ENCODE data around the gene PARP4.
"Not testable (repeated sequence)": the region's sequence is repeated elsewhere in the genome, so short reads cannot be mapped to it uniquely, and the experiment has no call there.

Gene PARP4

DNA sequence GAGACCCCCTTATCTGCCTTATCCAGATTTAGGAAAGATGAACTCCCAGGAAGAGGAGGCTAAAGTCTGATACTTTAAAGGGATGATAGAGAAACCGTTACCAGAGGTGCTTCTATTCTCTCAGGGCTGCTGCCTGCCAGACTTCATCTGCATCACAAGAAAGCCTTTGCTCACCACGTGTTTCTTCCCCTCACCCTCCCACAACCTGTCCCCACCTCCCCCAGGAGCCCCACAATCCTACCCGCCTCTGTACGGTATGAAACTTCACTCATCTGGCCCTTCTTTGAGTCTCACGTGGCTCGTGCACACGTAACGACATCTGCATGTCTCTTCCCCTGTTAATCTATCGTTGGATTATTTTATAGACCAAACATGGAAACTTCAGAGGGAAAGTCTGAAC is 67.7 kb downstream of the PARP4 start:
- not testable (repeated sequence) for DNase-seq

DNA sequence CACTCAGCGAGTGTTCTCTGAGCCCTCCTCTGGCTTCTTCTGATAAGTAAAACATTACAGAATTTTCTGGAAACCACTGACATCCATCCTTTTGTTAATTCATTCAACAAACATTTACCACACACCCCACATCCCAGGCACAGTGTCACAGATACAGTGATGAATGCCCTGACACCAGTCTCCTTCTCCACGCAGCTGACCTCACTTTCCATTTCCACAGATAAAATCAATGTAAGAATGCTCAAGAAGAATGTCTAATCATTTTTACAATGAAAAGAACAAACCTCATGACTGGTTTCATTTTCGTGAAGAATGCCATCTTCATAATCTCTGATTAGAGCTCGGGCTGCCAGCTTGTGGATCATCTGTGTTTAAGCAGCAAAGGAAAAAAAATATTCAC is 69.2 kb downstream of the PARP4 start:
- DNase-seq = no peak

DNA sequence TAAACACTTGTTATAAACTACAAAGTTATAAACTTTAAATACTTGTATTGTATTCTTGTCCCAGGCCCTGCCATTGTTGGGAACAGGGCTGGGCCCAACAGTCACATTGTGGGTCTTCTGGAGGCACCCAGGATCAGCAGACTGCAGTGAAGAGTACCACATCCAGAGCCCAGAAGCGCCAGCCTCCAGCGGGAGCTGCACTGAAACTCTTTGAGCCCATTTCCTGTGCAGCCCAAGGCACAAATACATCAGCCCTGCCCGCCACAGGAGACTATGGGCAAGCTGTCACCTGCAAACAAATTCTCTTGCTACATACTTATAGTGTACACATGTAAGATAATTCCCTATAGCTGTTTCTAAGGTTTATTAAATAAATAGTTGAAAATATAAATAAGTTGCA is 86.5 kb downstream of the PARP4 start:
- not testable (repeated sequence) for DNase-seq

DNA sequence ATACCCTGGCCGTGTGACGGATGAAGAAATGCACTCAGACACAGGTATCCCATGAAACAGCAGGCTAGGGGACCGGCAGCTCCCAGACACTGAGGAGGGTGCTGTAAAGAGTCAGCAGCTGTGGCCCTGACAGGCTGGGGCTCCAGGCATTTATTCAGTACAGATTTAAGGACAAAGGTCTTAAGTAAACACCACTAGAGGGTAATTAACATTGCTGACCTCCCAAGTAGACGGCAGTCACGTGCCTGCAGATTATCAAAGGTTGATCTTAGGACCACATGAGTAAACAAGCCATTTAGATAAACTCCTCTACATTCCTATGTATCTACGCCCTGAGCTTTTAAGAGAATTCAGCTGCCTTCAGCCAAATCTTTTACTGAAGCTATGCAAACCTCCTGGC is 92.9 kb downstream of the PARP4 start:
- not testable (repeated sequence) for DNase-seq

DNA sequence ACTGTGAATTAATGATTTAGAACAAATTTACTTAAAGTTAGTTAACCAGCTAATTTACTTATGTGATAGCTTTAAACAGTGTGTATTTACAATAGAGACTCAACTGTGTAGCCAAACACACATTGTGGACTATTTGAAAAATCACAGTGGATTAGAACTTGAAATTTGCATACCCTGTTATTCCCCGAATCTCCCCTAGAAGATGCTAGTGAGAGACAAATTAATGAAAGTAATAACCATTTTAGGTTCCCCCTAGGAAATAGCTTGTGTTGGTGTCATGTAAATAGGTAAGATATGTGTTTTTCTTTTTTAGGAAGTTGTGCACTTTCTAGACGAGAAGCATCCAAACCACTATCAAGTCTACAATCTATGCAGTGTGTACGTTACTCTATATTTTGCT is 104.7 kb downstream of the PARP4 start:
- no peak for DNase-seq

DNA sequence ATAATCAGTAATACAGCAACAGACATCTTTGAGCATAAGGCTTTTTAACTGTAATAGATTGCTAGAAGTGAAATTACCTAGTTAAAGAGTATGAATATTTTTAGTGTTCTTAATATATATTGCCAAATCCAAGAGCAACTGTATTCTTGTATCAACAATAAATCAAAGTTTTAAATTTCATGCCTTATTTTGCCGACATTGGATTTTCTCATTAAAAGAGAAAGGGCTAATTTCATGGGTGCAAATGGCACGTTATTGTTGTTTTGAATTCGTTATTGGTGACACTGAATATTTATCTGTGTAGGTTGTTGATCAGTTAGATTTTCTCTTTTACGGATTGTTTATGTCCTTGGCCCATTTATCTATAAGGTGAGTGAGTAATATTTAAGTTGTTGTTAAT is 106.1 kb downstream of the PARP4 start:
- no peak for DNase-seq

DNA sequence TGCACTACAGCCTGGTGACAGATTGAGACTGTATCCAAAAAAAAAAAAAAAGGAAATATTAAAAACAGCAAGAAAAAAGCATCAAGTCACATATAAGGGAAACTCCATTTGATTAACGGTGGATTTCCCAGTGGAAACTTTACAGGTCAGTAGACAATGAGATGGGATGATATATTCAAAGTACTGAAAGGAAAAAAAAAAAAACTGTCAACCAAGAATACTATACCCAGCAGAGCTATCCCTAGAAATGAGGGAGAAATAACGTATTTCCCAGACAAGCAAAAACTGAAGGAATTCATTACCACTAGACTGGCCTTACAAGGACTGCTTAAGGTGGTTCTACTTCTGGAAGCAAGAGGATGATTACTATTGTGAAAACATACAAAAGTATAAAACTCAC is 115.8 kb downstream of the PARP4 start:
- DNase-seq = no peak

DNA sequence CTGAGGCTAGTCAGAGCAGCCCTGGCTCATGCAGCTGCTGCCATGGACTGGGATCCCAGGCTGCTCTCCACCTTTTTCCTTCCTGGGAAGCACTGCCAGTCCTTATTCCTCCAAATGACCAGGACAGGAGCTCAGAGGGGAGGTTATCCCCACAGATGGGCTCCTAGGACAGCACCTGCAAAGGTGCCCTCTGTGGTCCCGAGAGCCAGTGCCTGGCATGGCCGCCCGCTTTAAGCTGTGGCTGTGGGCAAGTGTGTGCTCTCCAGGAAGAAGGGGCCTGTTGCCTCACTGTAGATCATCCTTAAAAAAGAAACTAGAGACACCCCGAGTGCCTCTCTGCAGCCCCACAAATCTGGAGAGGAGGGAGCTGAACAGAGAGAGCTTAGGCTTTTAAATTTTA is 119.6 kb downstream of the PARP4 start:
- DNase-seq = no peak

DNA sequence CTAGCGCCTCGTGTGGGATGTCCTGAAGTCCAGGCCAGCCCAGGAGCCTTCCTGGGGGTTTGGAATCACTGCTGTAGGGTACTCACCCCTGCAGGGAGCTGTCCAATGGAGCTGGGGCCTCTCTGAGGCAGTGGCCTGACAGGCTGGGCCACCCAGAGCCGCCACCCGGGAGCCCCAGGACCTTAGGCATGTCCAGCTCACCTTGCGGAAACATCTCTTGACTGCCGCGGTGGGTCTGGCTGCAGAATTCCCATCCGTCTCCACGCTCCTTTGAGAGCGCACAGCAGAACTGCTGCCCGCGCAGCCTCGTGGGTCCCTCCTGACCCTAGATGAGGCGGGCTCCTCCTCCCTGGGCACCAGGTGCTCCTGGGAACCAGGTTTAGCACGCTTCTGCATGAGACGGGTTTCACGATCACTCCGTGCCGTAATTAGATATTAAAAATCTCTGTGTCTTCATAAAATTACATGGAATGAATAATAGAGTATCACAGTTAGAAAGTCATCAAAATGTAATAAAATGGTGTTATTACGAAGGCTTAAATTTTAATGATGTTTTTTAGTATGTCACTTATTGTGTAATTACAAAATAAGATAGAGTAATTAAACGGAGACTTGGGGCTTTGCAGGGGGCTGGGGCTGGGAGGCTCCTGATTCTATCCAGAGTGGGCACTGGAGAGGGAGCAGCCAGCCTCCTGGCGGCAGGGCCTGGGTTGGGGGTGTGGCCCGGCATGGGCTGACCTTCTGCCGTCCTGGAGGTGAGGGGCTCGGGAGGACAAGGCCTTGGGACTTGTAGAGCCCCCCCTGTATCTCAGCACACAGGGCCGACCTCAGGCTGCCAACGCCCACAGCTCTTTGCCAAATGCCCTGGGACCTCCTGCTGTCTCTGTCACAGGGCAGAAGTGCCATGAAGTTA is 120.6 kb downstream of the PARP4 start:
- DNase-seq = not testable (repeated sequence)

DNA sequence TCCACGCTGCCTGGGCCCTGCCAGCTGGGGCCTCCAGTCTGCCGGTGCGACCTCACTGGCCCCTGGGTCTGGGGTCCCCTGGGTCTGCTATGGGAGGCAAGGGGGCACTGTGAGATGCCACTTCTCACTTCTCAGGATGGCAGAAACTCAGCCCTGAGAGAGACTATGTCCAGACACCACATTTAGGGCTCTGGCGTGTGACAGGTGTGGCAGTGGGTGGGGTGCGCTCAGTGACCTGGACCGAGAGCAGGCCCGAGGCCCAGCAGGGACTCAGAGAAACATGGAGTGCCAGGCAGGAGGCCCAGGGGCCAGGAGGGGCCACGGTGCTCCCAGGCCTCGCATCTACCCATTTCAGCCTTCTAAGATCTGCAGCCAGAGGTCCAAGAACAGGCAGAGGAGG is 121.8 kb downstream of the PARP4 start:
- DNase-seq = not testable (repeated sequence)

DNA sequence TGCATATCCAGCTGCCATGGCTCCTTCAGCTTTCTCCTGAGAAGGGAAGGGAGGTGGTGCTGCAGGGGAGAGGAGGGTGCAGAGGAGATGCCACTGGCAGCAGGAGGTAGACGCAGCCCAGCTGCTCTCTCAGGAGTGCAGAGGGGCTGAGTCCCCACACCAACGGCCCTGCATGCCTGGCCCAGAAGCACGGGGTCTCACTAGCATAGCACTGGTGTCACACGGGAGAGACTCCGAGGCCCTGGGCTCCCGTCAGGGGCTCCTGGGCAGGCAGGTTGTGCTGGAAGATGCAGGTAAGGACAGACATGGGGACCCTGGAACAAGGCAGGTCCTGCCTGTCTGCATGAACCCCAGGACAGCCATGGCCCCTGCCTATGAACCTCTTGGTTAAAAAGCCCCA is 123.1 kb downstream of the PARP4 start:
- DNase-seq = no peak

DNA sequence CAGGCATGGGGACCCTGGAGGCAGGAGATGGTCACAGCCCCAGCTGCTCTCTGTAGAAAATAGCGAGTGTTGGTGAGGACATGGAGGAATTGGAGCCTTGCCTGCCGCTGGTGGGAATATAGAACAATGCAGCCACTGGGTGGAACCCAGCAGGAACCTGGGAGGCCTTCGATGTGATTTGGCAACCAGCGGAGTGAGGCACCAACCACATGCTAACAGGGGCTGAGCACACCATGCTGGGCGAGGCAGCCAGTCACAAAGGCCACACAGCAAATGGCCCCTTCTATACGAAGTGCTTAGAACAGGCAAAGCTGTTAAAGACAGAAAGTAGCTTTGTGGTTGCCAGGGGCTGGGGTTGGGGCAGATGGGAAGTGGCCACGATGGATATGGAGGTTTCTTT is 123.8 kb downstream of the PARP4 start:
- not testable (repeated sequence) for DNase-seq

DNA sequence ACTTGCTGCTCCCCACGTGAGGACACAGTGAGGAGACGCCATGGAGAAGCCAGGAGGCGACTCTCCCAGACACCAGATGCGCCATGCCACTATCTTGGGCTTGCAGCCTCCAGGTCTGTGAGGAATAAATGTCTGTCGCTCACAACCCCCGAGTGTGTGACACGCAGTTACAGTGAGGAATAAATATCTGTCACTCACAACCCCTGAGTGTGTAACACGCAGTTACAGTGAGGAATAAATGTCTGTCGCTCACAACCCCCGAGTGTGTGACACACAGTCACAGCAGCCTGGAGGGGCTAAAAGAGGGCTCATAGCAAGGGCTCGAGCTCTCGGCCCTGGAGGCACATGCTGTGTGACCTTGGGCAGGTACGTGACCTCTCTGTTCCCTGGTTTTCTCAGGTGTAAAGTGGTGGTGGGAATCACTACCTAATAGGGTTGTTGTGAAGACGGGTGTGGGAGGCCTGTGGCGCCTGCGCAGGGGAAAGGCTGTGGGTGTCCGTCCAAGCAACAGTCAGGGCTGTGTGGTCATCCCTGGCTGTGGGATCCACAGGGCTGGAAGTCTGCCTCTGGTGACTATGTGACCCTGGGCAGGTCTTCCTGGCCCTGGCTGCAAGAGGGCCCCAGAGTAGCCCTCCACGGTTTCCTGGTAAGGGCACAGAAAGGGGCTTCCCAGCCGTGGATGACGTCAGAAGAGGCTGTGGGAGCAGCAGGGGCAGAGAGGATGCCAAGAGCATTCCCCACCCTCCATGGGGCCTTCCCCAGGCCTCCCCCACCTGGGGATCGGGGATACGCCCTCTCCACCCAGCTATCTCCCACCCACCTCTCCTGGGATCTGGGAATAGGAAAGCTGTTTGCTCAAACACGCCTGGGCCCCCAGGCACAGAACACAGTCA is 125.5 kb downstream of the PARP4 start:
- DNase-seq = no peak

DNA sequence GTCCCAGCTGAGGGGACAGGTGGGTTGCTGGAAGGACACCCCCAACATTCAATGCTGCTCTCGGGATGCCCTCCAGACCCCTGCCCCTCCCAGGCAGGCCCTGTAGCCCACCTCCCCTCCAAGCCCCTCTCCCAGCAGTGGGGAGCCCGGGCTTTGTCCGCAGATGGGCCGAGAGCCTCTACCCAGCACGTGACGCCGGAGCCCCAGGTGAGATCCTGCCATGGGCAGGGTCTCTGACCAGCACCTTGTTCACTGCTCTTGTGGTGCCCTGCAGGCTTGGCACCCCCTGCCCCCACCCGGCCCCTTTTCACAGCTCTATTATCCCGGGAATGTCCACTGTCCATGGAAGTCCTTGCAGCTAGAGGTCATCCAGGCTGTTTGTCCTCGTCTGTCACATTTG is 126.7 kb downstream of the PARP4 start:
- no peak for DNase-seq

DNA sequence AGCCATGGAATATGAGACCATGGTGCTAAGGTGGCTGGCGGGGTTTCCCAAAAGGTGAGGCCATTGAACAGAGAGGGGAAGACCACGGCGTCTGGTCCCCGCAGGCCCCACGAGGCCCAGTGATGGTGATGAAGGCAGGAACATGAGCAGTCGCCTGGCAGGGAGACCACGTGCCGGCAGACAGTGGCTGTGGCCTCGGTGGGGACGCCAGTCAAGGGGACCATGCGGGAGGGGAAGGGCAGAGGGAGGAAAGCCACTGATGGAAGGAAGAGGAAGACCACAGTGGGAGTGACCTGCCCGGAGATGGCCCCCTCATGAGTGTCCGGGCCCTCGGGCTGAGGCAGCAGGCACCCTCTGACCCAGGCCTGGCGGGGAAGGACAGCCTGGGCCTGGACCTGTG is 127.6 kb downstream of the PARP4 start:
- not testable (repeated sequence) for DNase-seq

DNA sequence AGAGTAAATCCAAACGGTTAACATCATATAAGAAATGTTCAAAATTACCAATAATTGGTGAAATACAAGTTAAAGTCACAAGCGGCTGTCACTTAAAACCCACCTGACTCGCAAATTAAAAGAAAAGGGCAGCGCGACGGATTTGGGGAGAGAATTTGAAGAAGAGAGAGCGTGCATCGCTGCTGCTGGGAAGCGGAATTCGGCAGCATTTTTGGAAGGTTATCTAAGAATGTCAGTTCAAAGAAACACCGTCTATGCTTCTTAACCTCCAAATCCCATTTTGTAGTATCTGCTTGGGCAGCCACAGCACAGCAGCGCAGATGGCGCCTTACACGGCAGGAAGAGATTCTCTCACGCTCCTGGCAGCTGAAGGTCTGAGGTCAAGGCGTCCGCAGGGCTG is 128.5 kb downstream of the PARP4 start:
- not testable (repeated sequence) for DNase-seq

DNA sequence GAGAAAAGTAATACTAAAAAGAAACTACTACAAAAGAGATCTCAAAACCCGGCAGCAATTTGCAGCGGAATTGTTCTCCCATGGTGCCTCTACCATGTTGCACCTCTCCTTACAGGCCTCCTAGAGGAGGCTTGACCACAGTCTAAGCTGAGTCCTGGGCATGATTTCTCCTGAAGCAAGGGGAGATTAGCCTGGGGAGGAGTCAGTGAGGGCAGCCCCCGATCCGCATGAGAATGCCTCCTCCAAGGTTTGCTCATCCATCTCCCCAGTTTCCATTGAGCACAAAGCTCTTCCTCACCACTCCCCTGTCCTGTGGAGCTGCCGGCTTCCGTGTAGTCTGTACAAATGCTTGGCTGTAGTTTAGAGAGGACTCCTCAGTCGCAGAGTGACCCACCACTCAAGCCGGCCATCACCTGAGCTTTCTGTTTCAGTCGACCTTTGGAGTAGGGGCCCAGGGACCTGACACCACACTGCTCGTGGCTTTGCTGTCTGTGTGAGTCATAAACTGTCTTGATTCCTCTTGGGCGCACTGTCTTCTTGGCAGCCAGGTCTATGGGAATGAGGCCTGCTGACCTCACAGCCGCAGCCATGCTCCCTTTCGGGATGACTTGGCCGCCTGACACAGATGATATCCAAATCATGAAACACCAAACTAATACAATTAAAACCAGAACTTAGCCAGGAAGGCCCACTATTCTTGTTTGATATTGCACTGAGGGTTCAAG is 130.9 kb downstream of the PARP4 start:
- DNase-seq = no peak

DNA sequence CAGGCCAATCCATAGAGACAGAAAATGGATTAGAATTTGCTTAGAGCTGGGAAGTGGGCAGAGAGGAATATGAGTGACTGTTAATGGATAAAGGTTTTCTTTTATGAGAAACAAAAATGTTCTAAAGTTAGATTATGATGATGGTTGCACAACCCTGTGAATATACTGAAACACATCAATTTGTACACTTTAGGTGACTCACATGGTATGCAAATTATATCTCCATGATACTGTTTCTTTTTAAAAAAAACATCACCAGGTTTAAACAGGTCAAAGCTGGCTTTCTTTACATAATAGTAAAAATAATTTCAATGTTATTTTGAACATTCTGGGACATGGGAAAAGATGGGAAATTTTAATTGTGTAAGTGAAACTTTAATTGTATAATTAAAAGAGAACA is 131.7 kb downstream of the PARP4 start:
- not testable (repeated sequence) for DNase-seq

DNA sequence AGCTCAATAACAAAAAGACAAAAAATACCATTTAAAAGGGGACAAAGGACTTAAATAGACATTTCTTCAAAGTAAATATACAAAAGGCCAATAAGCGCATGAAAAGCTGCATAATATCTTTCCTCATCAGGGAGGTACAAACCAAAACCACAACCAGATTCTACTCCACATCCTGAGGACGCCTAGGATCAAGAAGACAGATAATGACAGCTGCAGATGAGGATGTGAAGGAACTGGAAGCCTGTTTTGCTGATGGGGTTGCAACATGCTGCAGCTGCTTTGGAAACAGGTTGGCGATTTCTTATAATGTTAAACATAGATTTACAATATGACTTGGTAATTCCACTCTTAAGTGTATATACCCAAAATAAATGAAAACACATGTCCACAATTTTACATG is 132.4 kb downstream of the PARP4 start:
- DNase-seq = not testable (repeated sequence)

DNA sequence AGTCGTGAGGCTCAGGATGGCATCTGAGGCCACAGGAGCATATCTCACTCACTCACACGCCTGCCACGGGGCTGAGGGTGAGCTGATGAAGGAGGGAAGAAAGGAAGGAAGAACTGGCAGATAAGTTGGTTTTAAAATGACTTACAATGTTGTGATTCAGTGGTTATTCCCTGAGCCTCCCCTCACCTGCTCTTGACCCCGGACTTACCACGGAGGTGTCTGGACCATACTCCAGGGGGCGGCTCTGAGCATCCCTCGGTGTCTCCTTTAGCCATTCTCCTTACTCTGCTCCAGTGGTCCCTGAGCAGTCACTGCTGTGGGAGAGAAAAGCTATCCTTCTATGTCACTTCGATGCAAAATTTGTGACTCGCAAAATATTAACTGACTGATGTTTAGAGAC is 141.3 kb downstream of the PARP4 start:
- DNase-seq = not testable (repeated sequence)

Measured in stimulated activated naive CD4-positive, alpha-beta T cell (primary cell).